Spleen (tissue), 11 donors: ENCODE results near the gene DDX51. TPM values are rescaled to one million over a fixed set of nuclear protein-coding genes. Genes with fewer than 3 reads are reported as not detected.
A peak's percentile ranks its signal among the peaks of the same experiment; 100 is the strongest.

Experiments used
- DNase-seq: peaks from one replicate; pipeline ENCODE4 v3.0.0-alpha.2; 2020
- H3K27ac ChIP-seq, 8 donors: fragments of 200-600 bp; sonication (generic) in 7 of 8; 1 replicate in 4 of 8; 2 replicates in 4 of 8; pipeline versions ENCODE4 v1.5.0 to v1.8.0; 2016 to 2021; ENCODE audit warnings: inconsistent platforms in 4 of 8, mild to moderate bottlenecking in 4 of 8, moderate library complexity in 1 of 8
- H3K27me3 ChIP-seq, 7 donors: fragments of 200-600 bp; sonication (generic) in 6 of 7; replicated peaks in 1 of 7; 1 replicate in 4 of 7; 2 replicates in 3 of 7; pipeline versions ENCODE4 v1.5.0 to v1.8.0; 2016 to 2021; ENCODE audit warnings: inconsistent platforms in 3 of 7, mild to moderate bottlenecking in 1 of 7
- H3K36me3 ChIP-seq, 6 donors: fragments of 200-600 bp; sonication (generic) in 5 of 6; 1 replicate in 4 of 6; 2 replicates in 2 of 6; pipeline versions ENCODE4 v1.5.0 to v1.8.0; 2016 to 2021; ENCODE audit warnings: inconsistent platforms in 2 of 6
- H3K4me1 ChIP-seq, 6 donors: fragments of 200-600 bp; sonication (generic) in 5 of 6; 1 replicate in 3 of 6; 2 replicates in 3 of 6; pipeline versions ENCODE4 v1.5.0 to v1.8.0; 2016 to 2021; ENCODE audit warnings: inconsistent platforms in 3 of 6
- H3K4me3 ChIP-seq, 8 donors: fragments of 200-600 bp; sonication (generic) in 7 of 8; 1 replicate in 4 of 8; 2 replicates in 4 of 8; pipeline versions ENCODE4 v1.5.0 to v1.8.0; 2016 to 2021; ENCODE audit warnings: inconsistent platforms in 4 of 8, mild to moderate bottlenecking in 4 of 8, moderate library complexity in 2 of 8
- H3K9me3 ChIP-seq, 8 donors: fragments of 200-600 bp; sonication (generic) in 7 of 8; 1 replicate in 4 of 8; 2 replicates in 4 of 8; pipeline versions ENCODE4 v1.5.0 to v1.8.0; 2016 to 2021; ENCODE audit warnings: inconsistent platforms in 4 of 8
- POLR2A ChIP-seq, 3 donors: fragments of 450-650 bp; IDR thresholded peaks; one replicate each; pipeline ENCODE4 v1.5.1; 2017; ENCODE audit warnings: antibody characterized with exemption in 3 of 3, mild to moderate bottlenecking in 1 of 3
- POLR2AphosphoS5 ChIP-seq, 3 donors: sonication (generic); formaldehyde crosslinking; IDR thresholded peaks; one replicate each; pipeline ENCODE4 v1.5.1; 2017; ENCODE audit warnings: antibody characterized with exemption in 3 of 3
- WGBS, 5 donors: extraction: QIAGEN DNeasy Blood & Tissue Kit in 3 of 5; methylation state at CpG; one replicate each; pipeline versions ENCODE4 v1.1.5 to v1.1.7; 2013 to 2018; 5-methylcytosine and 5-hydroxymethylcytosine counted together
- intact Hi-C: fragments of 100-400 bp; cut with DNase I; formaldehyde crosslinking; loops from one replicate; pipeline ENCODE4 v1.15.0; 2023; ENCODE audit warnings: low total_unique reads
- polyA plus RNA-seq, 3 donors: library from polyadenylated mRNA; stranded (reverse); fragments of 200-250 nt; gene quantifications; one replicate each; pipeline ENCODE4 v1.2.1, GENCODE V29; 2013
- total RNA-seq, 7 donors: library from RNA; depleted of rRNA in 3 of 7; stranded (reverse); fragments of >200 nt in 3 of 7; fragmentation: NEBNext Ultra II Directional in 4 of 7; extraction: Animal tissue kit (Norgen Biotek cat#: 25700) in 4 of 7; gene quantifications; one replicate each; pipeline versions ENCODE4 v1.1.0 to v1.2.1, GENCODE V29; 2016 to 2021
- TF ChIP-seq, protein P1 (sequence below), 11 experiments: fragments of 200-600 bp in 7 of 11; fragments of 450-650 bp in 4 of 11; sonication (generic) in 4 of 11; IDR thresholded peaks in 8 of 11; conservative IDR thresholded peaks in 3 of 11; 1 replicate in 7 of 11; 2 replicates in 4 of 11; pipeline versions ENCODE4 v1.4.0 to v1.8.0; 2016 to 2021; ENCODE audit warnings: antibody characterized with exemption in 11 of 11, inconsistent platforms in 4 of 11, mild to moderate bottlenecking in 1 of 11
- donor health status: healthy with polysubstance abuse.
- donor health status: DM: no; HTN: no; CAD: no; lungs with moderate emphysema.
- donor health status: DM: no; HTN: no; CAD: no.
- donor health status: Bipolar disorder and iron deficiency.
- donor health status: healthy.
- donor health status: DM: no; HTN: no; CAD: no.
- donor health status: DM: yes; HTN: yes; CAD: no.

DDX51 gene
- total and polyA plus RNA-seq, 10 donors, result 16.9 to 36.0 (median 19.5) TPM

DNA sequence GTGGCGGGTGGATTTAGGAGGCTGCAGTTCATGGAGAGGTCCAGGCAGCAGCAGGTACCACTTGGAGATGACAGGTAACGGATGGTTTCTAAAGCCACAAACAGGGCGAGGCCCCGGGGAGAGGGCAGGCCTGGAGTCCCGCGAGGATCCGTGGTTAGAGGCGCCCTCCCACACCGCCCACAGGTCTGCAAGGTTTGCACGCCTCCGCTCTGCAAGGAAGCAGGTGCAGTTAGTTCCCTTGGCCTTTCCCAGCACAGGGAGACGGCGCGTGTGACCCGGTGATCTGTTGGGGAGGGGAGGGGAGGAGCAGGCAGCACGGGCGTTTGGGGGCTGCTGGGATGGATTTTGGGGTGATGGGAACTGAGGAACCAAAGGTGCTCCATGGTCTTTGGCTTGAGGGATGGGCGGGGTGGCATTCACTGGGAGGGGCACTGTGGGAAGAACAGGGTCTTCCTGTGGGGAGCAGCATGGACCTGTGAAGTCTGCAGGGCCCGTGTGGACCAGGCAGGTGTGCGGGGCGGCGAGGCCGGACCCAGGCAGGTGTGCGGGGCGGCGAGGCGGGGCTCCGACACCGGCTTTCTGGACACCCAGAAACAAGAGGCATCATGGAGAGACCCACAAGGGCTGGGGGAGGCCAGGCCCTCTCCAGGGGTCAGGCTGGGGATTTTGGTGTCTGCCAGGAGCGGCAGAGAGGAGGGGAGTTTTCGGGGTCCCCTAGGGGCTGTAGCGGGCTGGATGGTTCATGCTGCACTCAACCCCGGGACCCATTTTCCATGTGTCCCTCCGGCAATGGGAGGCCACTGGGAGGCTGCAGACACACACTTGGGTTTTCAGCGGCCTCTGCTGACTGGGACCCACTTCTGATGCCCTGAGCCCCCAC, 29.3 kb upstream of the DDX51 start:
- intact Hi-C loops, result no loop called here
- H3K4me1 ChIP-seq, result peaks cover 0 to 22% (median 4%) of the 10 kb centered on the region in 6 donors
- H3K9me3 ChIP-seq, result no peaks in the 10 kb centered on the region
- peak; percentile 45 for DNase-seq
- H3K4me3 ChIP-seq, result no peak overlapping the region
- 48 to 60% (median 53%) methylated on average over 31 to 35 of the region's 35 CpGs for WGBS, 5 donors
- H3K36me3 ChIP-seq, result no peaks in the 10 kb centered on the region
- peaks cover 0 to 93% (median 53%) of the 10 kb centered on the region in 7 donors for H3K27me3 ChIP-seq
- TF ChIP-seq POLR2A (IDR thresholded peaks at IDR 0.05), result no peak
- TF ChIP-seq, protein P1, sequence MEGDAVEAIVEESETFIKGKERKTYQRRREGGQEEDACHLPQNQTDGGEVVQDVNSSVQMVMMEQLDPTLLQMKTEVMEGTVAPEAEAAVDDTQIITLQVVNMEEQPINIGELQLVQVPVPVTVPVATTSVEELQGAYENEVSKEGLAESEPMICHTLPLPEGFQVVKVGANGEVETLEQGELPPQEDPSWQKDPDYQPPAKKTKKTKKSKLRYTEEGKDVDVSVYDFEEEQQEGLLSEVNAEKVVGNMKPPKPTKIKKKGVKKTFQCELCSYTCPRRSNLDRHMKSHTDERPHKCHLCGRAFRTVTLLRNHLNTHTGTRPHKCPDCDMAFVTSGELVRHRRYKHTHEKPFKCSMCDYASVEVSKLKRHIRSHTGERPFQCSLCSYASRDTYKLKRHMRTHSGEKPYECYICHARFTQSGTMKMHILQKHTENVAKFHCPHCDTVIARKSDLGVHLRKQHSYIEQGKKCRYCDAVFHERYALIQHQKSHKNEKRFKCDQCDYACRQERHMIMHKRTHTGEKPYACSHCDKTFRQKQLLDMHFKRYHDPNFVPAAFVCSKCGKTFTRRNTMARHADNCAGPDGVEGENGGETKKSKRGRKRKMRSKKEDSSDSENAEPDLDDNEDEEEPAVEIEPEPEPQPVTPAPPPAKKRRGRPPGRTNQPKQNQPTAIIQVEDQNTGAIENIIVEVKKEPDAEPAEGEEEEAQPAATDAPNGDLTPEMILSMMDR (IDR thresholded peaks at IDR 0.05 in 8 of 11, conservative IDR thresholded peaks at IDR 0.05 in 3 of 11), result no peak
- TF ChIP-seq POLR2AphosphoS5 (IDR thresholded peaks at IDR 0.05), result no peak
- no peak overlapping the region for H3K27ac ChIP-seq

DNA sequence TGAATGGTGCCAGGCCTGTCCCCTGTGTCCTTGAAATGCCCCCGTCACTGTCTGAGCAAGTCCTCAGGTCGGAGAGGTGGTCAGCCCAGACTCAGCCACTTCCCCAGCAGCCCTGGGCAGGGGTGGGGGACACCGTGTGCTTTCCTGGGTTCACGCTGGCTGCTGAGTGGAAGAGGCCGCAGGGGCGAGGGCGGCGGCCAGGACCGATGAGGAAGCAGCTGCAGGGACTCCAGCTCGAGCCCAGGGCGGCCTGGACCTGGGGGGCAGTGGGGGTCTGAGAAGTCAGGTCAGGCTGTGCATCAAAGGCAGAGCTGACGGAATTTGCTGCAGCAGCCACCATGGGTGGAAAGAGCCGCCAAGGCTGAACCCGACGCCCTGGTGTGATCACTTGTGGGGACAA, 28.5 kb upstream of the DDX51 start:
- H3K9me3 ChIP-seq, result no peaks in the 10 kb centered on the region
- intact Hi-C loops, result no loop called here
- TF ChIP-seq POLR2A (IDR thresholded peaks at IDR 0.05), result no peak
- no peak for TF ChIP-seq POLR2AphosphoS5 (IDR thresholded peaks at IDR 0.05)
- TF ChIP-seq, protein P1 (IDR thresholded peaks at IDR 0.05 in 8 of 11, conservative IDR thresholded peaks at IDR 0.05 in 3 of 11), result no peak
- DNase-seq, result peak; percentile 67
- H3K4me3 ChIP-seq, result no peak overlapping the region
- peaks cover 0 to 93% (median 57%) of the 10 kb centered on the region in 7 donors for H3K27me3 ChIP-seq
- WGBS, 5 donors, result 48 to 59% (median 50%) methylated on average over 13 to 15 of the region's 15 CpGs
- H3K27ac ChIP-seq, result no peak overlapping the region
- no peaks in the 10 kb centered on the region for H3K36me3 ChIP-seq
- peaks cover 0 to 14% (median 0%) of the 10 kb centered on the region in 6 donors for H3K4me1 ChIP-seq

DNA sequence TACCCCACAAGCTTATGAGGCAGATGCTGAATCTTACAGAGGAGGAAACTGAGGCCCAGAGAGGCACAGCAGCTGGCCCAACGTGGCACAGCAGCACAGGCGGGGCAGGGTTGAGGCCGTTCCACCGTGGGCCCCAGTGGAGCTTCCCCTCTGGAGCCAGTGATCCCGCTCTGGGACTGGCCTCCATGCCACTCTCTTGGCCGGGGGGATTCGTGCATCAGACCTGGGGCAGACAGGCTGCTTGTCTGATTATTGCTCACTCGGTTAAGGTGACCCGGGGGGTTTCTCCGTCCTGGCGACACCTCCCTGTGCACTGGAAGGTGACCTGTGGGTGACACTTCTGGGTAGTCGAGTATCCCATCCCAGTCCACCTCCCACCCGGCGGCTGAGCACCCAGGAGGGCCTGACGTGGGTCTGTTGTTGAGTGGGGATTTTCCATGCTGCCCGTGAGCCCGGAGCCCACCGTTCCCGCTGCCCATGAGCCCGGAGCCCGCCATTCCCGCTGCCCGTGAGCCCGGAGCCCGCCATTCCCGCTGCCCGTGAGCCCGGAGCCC, 27.9 kb upstream of the DDX51 start:
- peak; percentile 65 for DNase-seq
- no peak overlapping the region for H3K4me3 ChIP-seq
- no peaks in the 10 kb centered on the region for H3K9me3 ChIP-seq
- peaks cover 0 to 10% (median 0%) of the 10 kb centered on the region in 6 donors for H3K4me1 ChIP-seq
- H3K27ac ChIP-seq, result no peak overlapping the region
- intact Hi-C loops, result no loop called here
- H3K27me3 ChIP-seq, result peaks cover 0 to 88% (median 56%) of the 10 kb centered on the region in 7 donors
- 85 to 88% (median 86%) methylated on average over 14 to 28 of the region's 28 CpGs for WGBS, 5 donors
- H3K36me3 ChIP-seq, result no peaks in the 10 kb centered on the region
- TF ChIP-seq, protein P1 (IDR thresholded peaks at IDR 0.05 in 8 of 11, conservative IDR thresholded peaks at IDR 0.05 in 3 of 11), result no peak
